GM20431 (cell line): ENCODE results near the gene WDR26.
"Not testable (repeated sequence)": the region's sequence is repeated elsewhere in the genome, so short reads cannot be mapped to it uniquely, and the experiment has no call there.

Experiments
- in situ Hi-C: fragments of 300-500 bp; cut with MseI, MboI; formaldehyde crosslinking; loops from one replicate; pipeline ENCODE4 v1.15.0; 2020; ENCODE audit warnings: low sequenced_read_pairs; ENCODE audit not compliant: unreplicated experiment

WDR26 gene

GRCh38 chr1:224434691-224435317, at the start of gene WDR26:
Gene WDR26, minus strand, starts transcription at chr1:224434797.
- in situ Hi-C loops: no loop called here

- in situ Hi-C loops: not testable (repeated sequence)
These were observed 48.6 kb upstream of the WDR26 start for GRCh38 chr1:224483206-224483605.

GRCh38 chr1:224482619-224483018, 48.0 kb upstream of the WDR26 start:
- in situ Hi-C loops: no loop called here

DNA sequence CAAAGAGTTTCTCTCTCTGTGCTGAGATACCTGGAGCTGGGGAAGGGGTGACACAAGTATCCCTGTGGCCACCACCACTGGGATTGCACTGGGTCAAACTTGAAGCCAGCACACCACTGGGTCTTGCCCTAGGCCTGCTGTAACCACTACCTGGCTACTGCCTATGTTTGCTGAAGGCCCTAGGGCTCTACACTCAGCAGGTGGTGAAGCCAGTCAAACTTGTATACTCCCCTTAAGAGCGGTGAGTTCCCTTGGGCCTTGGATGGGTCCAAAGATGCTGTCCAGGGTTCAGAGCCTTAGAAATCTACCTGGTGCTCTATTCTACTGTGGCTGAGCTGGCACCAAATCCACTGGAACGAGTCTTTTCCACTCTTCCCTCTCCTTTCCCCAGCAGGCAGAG, 47.0 kb upstream of the WDR26 start:
- in situ Hi-C loops: no loop called here

DNA sequence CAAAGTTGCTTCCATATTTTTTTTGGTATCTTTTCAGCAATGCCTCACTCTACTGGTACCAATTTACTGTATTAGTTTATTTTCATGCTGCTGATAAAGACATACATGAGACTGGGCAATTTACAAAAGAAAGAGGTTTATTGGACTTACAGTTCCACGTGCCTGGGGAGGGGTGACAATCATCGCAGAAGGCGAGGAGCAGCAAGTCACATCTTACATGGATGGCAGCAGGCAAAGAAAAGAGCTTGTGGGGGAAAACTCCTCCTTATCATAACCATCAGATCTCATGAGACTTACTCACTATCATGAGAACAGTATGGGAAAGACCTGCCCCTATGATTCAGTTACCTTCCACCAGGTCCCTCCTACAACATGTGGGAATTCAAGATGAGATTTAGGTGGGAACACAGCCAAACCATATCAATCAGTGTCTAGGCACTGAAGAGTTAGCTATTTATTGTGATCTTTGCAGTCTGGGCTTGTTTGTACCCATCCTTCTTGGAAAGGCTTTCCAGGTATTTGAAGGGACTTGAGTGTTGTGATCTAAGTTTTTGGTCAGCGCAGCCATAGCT, 46.4 kb upstream of the WDR26 start:
- in situ Hi-C loops: not testable (repeated sequence)

GRCh38 chr1:224480200-224480599, 45.6 kb upstream of the WDR26 start:
- in situ Hi-C loops: not testable (repeated sequence)

DNA sequence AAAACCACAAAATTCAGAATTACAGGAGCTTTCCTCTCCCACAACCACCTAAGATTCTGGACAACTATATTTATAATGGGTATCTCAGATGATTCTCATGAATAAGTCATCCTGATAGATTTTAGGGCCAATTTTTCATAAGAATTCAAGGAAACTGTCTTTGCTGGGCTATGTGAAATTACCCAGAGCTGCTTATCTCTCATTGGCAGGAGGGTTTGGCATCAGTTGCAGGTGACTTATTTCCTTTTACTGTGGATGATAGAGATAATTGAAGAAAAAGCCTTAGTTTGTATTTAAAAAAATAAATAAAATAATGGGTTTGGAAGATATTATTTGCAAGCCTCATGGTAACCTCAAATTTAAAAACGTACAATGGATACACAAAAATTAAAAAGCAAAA, 38.2 kb upstream of the WDR26 start:
- in situ Hi-C loops: no loop called here

- in situ Hi-C loops: no loop called here
These were observed 31.6 kb upstream of the WDR26 start for GRCh38 chr1:224466154-224466553.

DNA sequence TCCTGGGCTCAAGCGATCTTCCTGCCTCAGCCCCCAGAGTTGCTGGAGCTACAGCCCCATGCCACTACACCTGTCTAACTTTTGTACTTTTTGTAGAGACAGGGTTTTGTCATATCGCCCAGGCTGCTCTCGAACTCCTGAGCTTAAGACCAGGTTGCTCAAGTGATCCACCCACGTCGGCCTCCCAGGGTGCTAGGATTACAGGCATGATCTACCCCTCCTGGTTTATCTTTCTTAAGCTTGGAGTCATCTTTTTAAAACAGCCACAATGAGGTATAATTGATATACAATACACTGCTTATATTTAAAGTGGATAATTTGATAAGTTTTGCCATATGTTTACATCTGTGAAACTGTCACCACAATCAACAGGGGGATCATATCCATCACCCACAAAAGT, 25.4 kb upstream of the WDR26 start:
- in situ Hi-C loops: no loop called here

DNA sequence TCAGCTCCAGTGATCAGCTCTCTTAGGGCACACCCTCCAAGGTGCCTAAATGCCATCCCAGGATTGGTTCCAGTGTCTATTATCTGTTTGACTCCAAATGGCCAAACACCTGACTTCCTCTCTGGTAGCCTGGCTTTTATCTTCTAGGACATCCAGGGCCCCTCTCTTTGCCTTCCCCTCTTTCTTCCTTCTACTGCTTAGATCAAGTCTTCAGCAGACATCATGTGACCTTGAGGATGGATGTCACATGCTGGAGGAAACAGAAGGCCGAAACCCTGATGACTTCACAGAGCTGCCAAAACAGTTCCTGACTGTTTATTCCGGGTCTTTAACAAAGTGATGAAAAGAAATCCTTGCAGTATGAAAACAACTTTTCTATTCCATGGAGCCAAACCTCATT, 24.4 kb upstream of the WDR26 start:
- in situ Hi-C loops: no loop called here

GRCh38 chr1:224458296-224458695, 23.7 kb upstream of the WDR26 start:
- in situ Hi-C loops: no loop called here

DNA sequence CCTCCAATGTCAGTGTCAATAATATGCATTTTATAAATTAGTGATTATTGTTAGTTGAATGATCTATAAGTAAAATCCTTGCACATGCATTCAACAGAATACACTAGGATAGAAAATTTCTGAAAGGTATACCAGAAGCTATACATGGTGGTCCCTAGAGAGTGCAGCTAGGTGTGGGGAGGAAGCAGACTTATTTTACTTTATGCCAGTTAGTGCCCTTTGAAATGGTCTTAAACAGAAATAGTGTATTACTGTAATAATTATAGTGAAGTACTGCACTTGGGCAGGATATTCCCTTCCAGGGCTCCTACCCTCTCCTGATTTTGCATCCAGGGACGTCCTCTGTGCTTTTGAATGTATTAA, 23.2 kb upstream of the WDR26 start:
- in situ Hi-C loops: no loop called here

- in situ Hi-C loops: no loop called here
These were observed 22.0 kb upstream of the WDR26 start for GRCh38 chr1:224456637-224456953.

- in situ Hi-C loops: no loop called here
These were observed 19.9 kb upstream of the WDR26 start for GRCh38 chr1:224454402-224455055.

DNA sequence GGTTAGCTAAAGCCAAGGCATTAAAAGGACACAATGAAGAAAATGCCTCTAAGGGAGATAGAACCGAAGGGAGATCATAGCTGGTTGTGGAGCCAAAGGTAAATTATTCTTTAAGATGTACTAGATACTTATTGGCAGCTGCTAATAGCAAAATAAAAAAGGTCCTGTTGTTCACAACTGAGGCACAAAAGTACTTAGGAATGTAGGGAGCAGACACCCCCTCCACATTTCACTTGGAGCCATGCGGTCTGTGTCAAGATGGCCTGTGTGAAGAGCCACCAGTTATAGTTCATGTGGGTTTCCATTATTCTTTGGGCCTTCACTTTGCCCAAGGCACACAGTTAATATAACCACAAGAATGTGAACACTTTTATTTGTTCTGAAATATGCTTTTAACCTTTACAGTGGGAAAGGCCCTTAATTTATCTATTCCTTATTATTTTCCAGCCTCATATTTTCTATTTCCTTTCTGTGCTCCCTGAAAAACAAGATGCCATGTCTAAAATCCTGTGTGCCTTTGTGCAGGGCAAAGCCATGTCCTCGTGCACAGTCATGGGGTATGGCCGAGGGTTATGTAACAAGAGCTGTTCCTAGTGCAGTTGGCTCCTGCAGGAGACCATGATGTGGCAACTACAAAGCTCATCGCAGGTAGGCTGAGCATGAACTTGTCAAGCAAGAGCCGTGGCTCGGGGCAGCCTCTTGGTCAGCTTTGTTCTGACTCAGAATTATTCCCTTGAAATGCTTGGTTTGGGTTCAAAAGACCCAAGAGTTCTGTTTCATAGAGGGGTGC, 16.2 kb upstream of the WDR26 start:
- in situ Hi-C loops: no loop called here

DNA sequence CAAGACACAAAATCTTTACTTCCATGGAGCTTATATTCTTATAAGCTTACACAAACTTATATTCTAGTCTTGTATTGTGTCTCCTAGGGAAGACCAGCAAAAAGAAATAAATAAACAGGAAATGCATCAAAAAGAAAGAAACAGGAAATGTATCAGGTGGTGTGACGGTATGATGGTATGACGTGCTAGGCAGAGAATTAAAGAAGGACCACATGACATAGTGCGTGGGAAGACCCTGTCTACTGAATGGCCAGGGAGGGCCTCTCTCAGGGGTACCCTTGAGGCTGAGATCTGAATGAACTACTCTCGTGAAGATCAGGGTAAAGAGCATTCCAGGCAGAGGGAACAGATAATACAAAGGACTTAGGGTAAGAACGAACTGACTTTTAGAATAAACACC, 15.6 kb upstream of the WDR26 start:
- in situ Hi-C loops: no loop called here

DNA sequence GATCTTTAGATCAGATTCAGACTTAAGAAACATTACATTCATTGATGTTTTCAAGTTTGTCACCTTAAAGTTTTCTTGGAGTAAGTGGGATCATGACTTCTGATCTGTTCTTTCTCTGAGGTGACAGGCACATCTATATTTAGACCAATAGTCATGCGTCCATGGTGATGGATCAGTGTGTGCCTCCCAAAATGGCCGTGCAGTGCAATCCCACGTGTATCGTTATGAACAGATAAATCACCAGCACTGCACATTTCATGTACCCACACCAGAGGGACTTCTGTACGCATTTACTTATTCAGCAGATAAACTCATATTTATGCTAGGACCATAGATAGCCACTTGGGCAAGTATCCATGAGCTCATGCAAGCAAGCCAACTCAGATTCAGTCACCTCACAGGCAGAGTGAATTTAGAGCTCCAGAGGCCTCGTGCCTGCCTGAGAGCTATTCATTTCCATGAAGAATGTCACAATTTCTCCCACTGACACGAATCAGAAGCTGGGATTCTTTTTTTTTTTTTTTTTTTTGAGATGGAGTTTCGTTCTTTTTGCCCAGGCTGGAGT, 13.9 kb upstream of the WDR26 start:
- in situ Hi-C loops: no loop called here

- in situ Hi-C loops: no loop called here
These were observed 13.4 kb upstream of the WDR26 start for GRCh38 chr1:224447971-224448370.

GRCh38 chr1:224447251-224447650, 12.7 kb upstream of the WDR26 start:
- in situ Hi-C loops: no loop called here

DNA sequence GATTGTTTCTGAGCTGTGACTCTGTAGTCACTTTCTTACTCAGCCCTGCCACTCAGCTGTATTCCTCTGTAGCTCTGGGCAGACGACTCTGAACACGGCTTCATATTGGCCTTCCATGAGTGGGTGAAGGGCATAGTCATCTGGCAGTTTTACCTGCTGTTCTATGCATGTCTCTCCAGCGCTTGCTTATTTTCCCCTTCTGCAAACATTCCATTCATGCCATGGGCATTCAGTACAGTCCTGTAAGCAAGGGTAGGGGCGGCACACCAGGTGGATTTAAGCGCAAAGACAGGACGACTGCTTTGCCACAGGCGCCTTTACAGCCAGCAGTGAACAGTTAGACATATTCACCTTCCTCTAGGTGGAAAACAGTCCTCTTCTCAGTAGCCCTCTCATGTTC, 4.4 kb upstream of the WDR26 start:
- in situ Hi-C loops: no loop called here

- in situ Hi-C loops: no loop called here
These were observed 1.4 kb upstream of the WDR26 start for GRCh38 chr1:224435999-224436398.
